Measurements from ENCODE around the gene KRT9.
"Not testable (repeated sequence)": the region's sequence is repeated elsewhere in the genome, so short reads cannot be mapped to it uniquely, and the experiment has no call there.

KRT9 gene

DNA sequence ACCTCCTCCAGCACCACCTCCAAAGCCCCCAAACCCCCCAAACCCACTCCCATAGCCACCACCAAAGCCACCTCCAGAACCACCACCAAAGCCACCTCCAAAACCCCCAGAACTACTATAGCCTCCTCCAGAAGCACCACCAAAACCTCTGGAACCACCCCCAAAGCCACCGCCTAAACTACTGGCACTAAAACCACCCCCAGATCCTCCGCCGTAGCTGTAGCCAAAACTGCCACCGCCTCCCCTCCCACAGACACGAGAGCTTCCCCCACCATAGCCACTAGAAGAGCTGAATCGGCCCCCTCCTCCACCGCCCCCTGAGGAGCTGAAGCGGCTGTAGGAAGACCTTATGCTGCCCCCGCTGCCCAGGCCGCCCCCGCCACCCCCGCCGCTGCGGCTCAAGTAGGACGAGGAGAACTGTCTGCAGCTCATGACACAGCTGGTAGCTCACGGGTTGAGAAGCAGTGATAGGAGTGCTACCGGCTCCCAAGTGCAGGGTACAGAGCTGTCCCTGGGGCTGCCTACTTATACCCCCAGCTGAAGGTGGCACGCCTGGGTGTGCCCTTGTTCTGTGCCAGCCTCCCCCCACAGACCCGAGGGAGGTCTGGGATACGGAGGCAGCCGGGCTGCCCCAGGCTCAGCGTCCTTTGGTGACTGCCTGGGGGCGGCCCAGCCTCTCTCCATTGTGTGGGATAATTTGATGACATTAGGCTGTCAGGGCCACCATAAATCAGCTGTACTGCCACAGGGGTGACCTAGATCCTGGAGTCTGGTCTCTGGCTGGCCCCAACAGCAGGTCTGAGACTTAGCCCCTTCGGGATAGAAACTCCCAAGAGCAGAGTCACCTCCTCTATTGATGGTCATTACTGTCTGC, at the start of gene KRT9:
KRT9 (minus strand) TSS at position 499 of the 874 bp plus-strand sequence; CDS start at position 432, 67 bp downstream.
- Mint-ChIP-seq H3K4me3 (no peak within 1 kb of the TSS), H3K9me3 (peaks cover 11% of the 10 kb centered on the region), H3K4me1 (ENCODE audit: low read depth) (peaks cover 8% of the 10 kb centered on the region), H3K27ac (no peak within 1 kb of the TSS), H3K27me3 (peaks cover 64% of the 10 kb centered on the region), H3K36me3 (ENCODE audit: low read depth) (peaks cover 6% of the 10 kb centered on the region)
- intact Hi-C loops (cut with micrococcal nuclease): no loop called here

GRCh38 chr17:41621435-41621817, 49.6 kb upstream of the KRT9 start:
- Mint-ChIP-seq H3K27me3 (peaks cover 53% of the 10 kb centered on the region), H3K4me1 (ENCODE audit: low read depth) (peaks cover 41% of the 10 kb centered on the region)
- H3K27ac Mint-ChIP-seq; H3K4me3 Mint-ChIP-seq; H3K9me3 Mint-ChIP-seq; H3K36me3 Mint-ChIP-seq (ENCODE audit: low read depth); intact Hi-C loops (cut with micrococcal nuclease): not testable (repeated sequence)

DNA sequence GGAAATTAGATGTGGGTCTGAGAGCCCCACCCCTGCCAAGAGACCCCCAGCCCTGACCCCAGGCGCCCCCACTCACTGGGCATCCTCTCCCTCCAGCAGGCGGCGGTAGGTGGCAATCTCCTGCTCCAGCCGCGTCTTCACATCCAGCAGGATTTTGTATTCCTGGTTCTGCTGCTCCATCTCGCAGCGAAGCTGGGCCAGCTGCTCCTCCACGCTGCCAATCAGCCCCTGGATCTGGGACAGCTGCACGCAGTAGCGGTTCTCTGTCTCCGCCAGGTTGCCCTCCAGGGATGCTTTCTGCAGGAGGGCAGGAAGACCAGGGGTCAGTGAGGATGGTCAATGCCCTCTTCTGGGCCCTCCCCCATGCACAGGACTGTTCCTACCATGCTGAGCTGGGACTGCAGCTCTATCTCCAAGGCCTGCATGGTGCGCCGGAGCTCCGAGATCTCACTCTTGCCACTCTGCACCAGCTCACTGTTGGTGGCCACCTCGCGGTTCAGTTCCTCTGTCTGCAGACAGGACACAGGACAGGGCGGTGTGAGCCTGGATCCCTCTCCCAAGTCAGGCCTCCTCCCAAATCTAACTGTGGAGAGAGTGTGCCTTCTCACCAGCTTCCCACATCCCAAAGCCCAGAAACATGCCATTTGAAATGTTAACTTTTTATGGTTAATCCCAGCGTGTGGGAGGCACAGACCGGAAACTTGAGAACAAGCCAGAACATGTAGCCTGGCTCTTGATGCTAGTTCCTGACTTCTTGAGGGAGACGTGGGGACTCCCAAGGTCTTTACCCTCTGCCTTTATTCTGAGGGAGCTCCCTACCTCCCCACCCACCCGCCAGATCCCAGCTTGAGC, 49.0 kb upstream of the KRT9 start:
- no peak overlapping the region for H3K4me3 Mint-ChIP-seq
- intact Hi-C loops (cut with micrococcal nuclease): no loop called here
- H3K27ac Mint-ChIP-seq: no peak overlapping the region
- peaks cover 37% of the 10 kb centered on the region for H3K4me1 Mint-ChIP-seq (ENCODE audit: low read depth)
- H3K9me3 Mint-ChIP-seq: no peaks in the 10 kb centered on the region
- H3K36me3 Mint-ChIP-seq (ENCODE audit: low read depth): no peaks in the 10 kb centered on the region
- peaks cover 52% of the 10 kb centered on the region for H3K27me3 Mint-ChIP-seq

DNA sequence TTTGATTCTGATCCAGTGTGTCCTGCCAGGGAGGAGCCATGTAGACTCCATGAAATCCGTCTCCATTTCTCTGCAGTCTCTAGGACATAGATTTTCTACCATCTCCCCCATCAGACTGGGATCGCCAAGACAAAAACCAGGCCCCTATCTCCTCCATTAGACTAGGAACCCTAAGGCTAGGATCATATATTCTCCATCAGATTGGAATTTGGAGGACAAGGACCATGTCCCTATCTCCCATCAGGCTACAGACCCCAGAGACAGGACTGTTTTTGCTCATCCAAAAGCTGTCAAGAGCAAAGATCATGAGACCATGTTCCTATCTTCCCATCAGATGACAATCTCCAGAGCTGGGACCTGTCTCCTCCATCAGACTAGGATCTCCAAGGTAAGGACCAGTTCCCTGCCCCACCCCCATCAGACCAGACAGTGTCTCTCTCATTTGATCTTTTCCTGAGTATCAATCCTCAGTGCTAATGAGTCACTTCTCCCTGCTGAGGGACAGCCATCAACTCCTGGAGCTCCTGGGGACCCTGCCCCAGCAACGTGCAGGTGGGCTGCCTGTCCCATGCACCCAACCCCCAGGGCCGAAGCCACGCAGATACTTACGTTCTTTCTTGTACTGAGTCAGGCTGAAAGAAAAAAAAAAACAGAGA, 48.2 kb upstream of the KRT9 start:
- Mint-ChIP-seq H3K27me3 (peaks cover 54% of the 10 kb centered on the region), H3K4me1 (ENCODE audit: low read depth) (peaks cover 40% of the 10 kb centered on the region)
- H3K4me3 Mint-ChIP-seq; H3K27ac Mint-ChIP-seq; H3K9me3 Mint-ChIP-seq; intact Hi-C loops (cut with micrococcal nuclease); H3K36me3 Mint-ChIP-seq (ENCODE audit: low read depth): not testable (repeated sequence)

DNA sequence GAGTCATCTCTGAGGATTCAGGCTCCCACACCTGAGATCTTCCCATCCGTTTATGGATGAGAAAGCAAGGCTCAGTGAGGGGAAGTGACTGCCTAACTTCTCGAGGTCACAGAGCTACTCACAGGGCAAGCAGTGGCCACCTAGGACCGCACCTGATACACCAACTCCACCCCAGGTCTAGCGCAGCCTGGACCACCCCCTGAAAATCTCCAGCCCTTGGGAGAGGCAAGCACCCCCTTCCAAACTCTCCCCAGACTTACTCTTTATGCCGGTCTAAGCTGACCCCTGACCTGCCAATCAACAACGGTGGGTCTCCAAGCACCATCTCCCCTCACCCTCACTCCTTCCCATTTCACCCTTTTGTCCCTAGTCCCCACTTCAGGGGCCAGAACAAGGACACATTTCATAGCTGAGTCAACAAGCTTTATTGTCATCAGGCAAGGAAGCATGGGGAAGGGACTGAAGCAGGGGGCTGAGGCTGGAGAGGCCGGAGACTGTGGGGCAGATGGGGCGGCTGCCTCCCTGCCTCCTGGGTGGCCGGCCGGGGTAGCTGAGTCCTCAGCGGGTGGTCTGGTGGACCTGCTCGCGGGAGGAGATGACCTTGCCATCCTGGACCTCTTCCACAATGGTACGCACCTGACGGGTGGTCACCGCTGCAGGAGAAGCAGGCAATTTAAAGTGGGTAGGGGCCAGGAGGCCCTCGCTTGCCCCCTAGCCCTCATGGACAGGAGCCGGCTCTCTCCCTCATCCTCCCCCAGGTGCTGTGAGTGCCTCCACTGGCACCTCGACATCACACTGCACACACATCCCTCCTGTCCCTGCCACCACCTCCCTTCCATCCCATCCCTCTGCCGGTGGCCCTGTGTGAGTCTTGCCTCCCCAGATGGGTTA, 47.4 kb upstream of the KRT9 start:
- H3K4me3 Mint-ChIP-seq: no peak overlapping the region
- no peaks in the 10 kb centered on the region for H3K9me3 Mint-ChIP-seq
- peaks cover 38% of the 10 kb centered on the region for H3K4me1 Mint-ChIP-seq (ENCODE audit: low read depth)
- H3K27ac Mint-ChIP-seq: no peak overlapping the region
- H3K27me3 Mint-ChIP-seq: peaks cover 50% of the 10 kb centered on the region
- H3K36me3 Mint-ChIP-seq (ENCODE audit: low read depth): no peaks in the 10 kb centered on the region
- intact Hi-C loops (cut with micrococcal nuclease): no loop called here

GRCh38 chr17:41618341-41619035, 46.6 kb upstream of the KRT9 start:
- no peaks in the 10 kb centered on the region for H3K9me3 Mint-ChIP-seq
- intact Hi-C loops (cut with micrococcal nuclease): no loop called here

GRCh38 chr17:41617698-41618097, 45.8 kb upstream of the KRT9 start:
- H3K36me3 Mint-ChIP-seq (ENCODE audit: low read depth): no peaks in the 10 kb centered on the region
- H3K4me3 Mint-ChIP-seq: no peak overlapping the region
- H3K27ac Mint-ChIP-seq: peak overlapping the region; percentile 24
- H3K27me3 Mint-ChIP-seq: peaks cover 56% of the 10 kb centered on the region
- no peaks in the 10 kb centered on the region for H3K9me3 Mint-ChIP-seq
- peaks cover 36% of the 10 kb centered on the region for H3K4me1 Mint-ChIP-seq (ENCODE audit: low read depth)
- intact Hi-C loops (cut with micrococcal nuclease): no loop called here

More at GRCh38 chr17:41618341-41619035, 46.6 kb upstream of the KRT9 start:
- Mint-ChIP-seq H3K4me1 (ENCODE audit: low read depth) (peaks cover 35% of the 10 kb centered on the region), H3K27me3 (peaks cover 52% of the 10 kb centered on the region), H3K36me3 (ENCODE audit: low read depth) (no peaks in the 10 kb centered on the region), H3K4me3 (no peak overlapping the region), H3K27ac (peak overlapping the region; percentile 24)

- Mint-ChIP-seq H3K4me3 (no peak overlapping the region), H3K4me1 (ENCODE audit: low read depth) (peaks cover 32% of the 10 kb centered on the region), H3K9me3 (no peaks in the 10 kb centered on the region), H3K36me3 (ENCODE audit: low read depth) (no peaks in the 10 kb centered on the region), H3K27me3 (peaks cover 54% of the 10 kb centered on the region), H3K27ac (peak overlapping the region; percentile 24)
- intact Hi-C loops (cut with micrococcal nuclease): no loop called here
Measured at GRCh38 chr17:41617136-41617535, 45.3 kb upstream of the KRT9 start.

- intact Hi-C loops (cut with micrococcal nuclease); H3K27ac Mint-ChIP-seq; H3K9me3 Mint-ChIP-seq; H3K4me3 Mint-ChIP-seq; H3K36me3 Mint-ChIP-seq (ENCODE audit: low read depth): not testable (repeated sequence)
- Mint-ChIP-seq H3K4me1 (ENCODE audit: low read depth) (peaks cover 32% of the 10 kb centered on the region), H3K27me3 (peaks cover 58% of the 10 kb centered on the region)
Measured at GRCh38 chr17:41616486-41616885, 44.6 kb upstream of the KRT9 start.

- Mint-ChIP-seq H3K4me1 (ENCODE audit: low read depth) (peaks cover 28% of the 10 kb centered on the region), H3K27me3 (peaks cover 66% of the 10 kb centered on the region), H3K36me3 (ENCODE audit: low read depth) (no peaks in the 10 kb centered on the region), H3K4me3 (no peak overlapping the region), H3K27ac (no peak overlapping the region), H3K9me3 (no peaks in the 10 kb centered on the region)
- intact Hi-C loops (cut with micrococcal nuclease): no loop called here
Measured at GRCh38 chr17:41615454-41615853, 43.6 kb upstream of the KRT9 start.

- H3K27me3 Mint-ChIP-seq: peaks cover 67% of the 10 kb centered on the region
- not testable (repeated sequence) for H3K27ac Mint-ChIP-seq; H3K4me3 Mint-ChIP-seq; H3K36me3 Mint-ChIP-seq (ENCODE audit: low read depth); H3K9me3 Mint-ChIP-seq
- intact Hi-C loops (cut with micrococcal nuclease): loop anchor here (5.0 kb wide), 1 partner anchor 33 kb away; no protein-coding TSS in a partner anchor
- H3K4me1 Mint-ChIP-seq (ENCODE audit: low read depth): peaks cover 28% of the 10 kb centered on the region
Measured at GRCh38 chr17:41614767-41615166, 42.9 kb upstream of the KRT9 start.

GRCh38 chr17:41614098-41614497, 42.2 kb upstream of the KRT9 start:
- Mint-ChIP-seq H3K4me3 (no peak overlapping the region), H3K9me3 (no peaks in the 10 kb centered on the region), H3K27me3 (peaks cover 69% of the 10 kb centered on the region), H3K36me3 (ENCODE audit: low read depth) (no peaks in the 10 kb centered on the region), H3K27ac (no peak overlapping the region), H3K4me1 (ENCODE audit: low read depth) (peaks cover 31% of the 10 kb centered on the region)
- intact Hi-C loops (cut with micrococcal nuclease): loop anchor here (5.0 kb wide), 1 partner anchor 33 kb away; no protein-coding TSS in a partner anchor
